K562 (cell line): ENCODE results near the gene SOS1. TPM values are rescaled to one million over a fixed set of nuclear protein-coding genes. Genes with fewer than 3 reads are reported as not detected.

ENCODE experiments used
- ATAC-seq: fragments of 200-7000 bp; cut with Tn5 transposase; 3 replicates; pipeline ENCODE4 v1.9.1; 2020; ENCODE audit warnings: moderate library complexity
- BruUV-seq: library from RNA; stranded (reverse); fragments of 400-500 nt; replicated peaks from 2 replicates; lab custom pipeline; 2021; lab: Mats Ljungman, UMichigan
- CTCF ChIA-PET: fragments of 300-600 bp; formaldehyde crosslinking; extraction: SDS; loops from one replicate; lab custom pipeline; 2021; ENCODE audit warnings: low intra/inter-chr PET ratio; lab: Yijun Ruan, JAX
- POLR2A ChIA-PET: fragments of 300-600, 350-650 bp; sonication (Branson Sonifier 250); formaldehyde crosslinking; extraction: SDS; loops from one replicate; lab custom pipeline; 2021; ENCODE audit warnings: antibody characterized with exemption, inconsistent platforms; lab: Yijun Ruan, JAX
- DNase-seq, 4 experiments: peaks; one replicate each; pipeline versions ENCODE4 v3.0.0 to v3.0.0-alpha.2; 2011 to 2018; ENCODE audit warnings: low spot score in 3 of 4, mixed read lengths in 3 of 4; ENCODE audit errors: extremely low read depth in 1 of 4
- FAIRE-seq: peaks from 2 replicates; lab custom pipeline; 2011; peaks lifted over from hg19 to GRCh38; lab: Jason Lieb, UNC
- H2AFZ ChIP-seq: 2 replicates; pipeline ENCODE4 v1.6.0; 2011; ENCODE audit warnings: low read depth, low read length, control low read depth, inconsistent platforms
- H3K27ac ChIP-seq: fragments of 200-600 bp; 3 replicates; pipeline ENCODE4 v1.8.0; 2011; ENCODE audit warnings: low read depth, mild to moderate bottlenecking, control low read depth, inconsistent platforms, low read length, moderate library complexity, mixed read lengths; ENCODE audit errors: extremely low read depth
- H3K27me3 ChIP-seq, 2 experiments: fragments of 300-600 bp in 1 of 2; 2 replicates in 1 of 2; 3 replicates in 1 of 2; pipeline versions ENCODE4 v1.6.0 to v1.8.0; 2011; ENCODE audit warnings: inconsistent platforms in 2 of 2, low read length in 2 of 2, mild to moderate bottlenecking in 1 of 2, mixed read lengths in 1 of 2, moderate library complexity in 1 of 2; ENCODE audit not compliant: control insufficient read depth in 2 of 2, insufficient read depth in 2 of 2
- H3K36me3 ChIP-seq: fragments of 300-600 bp; 3 replicates; pipeline ENCODE4 v1.8.0; 2011; ENCODE audit warnings: mild to moderate bottlenecking, low read length, inconsistent platforms; ENCODE audit not compliant: control insufficient read depth, insufficient read depth
- H3K4me1 ChIP-seq, 2 experiments: fragments of 200-600 bp in 1 of 2; replicated peaks in 1 of 2; 2 replicates in 1 of 2; 3 replicates in 1 of 2; pipeline versions ENCODE4 v1.5.1 to v1.8.0; 2011; ENCODE audit warnings: inconsistent platforms in 2 of 2, low read length in 2 of 2, mild to moderate bottlenecking in 1 of 2, mixed read lengths in 1 of 2, moderate library complexity in 1 of 2; ENCODE audit not compliant: control insufficient read depth in 2 of 2, insufficient read depth in 2 of 2
- H3K4me2 ChIP-seq: 2 replicates; pipeline ENCODE4 v1.6.1; 2011; ENCODE audit warnings: low read length, control low read depth, inconsistent platforms, mixed read lengths; ENCODE audit not compliant: insufficient read depth
- H3K4me3 ChIP-seq: fragments of 200-600 bp; sonication (generic), shearing (Covaris generic); 2 replicates; pipeline ENCODE4 v1.5.1; 2016; ENCODE audit warnings: control low read depth, inconsistent platforms
- H3K79me2 ChIP-seq: fragments of 200-600 bp; 3 replicates; pipeline ENCODE4 v1.8.0; 2011; ENCODE audit warnings: low read length, inconsistent platforms; ENCODE audit not compliant: control insufficient read depth, insufficient read depth
- H3K9ac ChIP-seq, 2 experiments: 2 replicates each; pipeline versions ENCODE4 v1.6.0 to v1.6.1; 2011; ENCODE audit warnings: low read depth in 2 of 2, low read length in 2 of 2, control low read depth in 1 of 2, inconsistent platforms in 1 of 2, mild to moderate bottlenecking in 1 of 2, mixed read lengths in 1 of 2; ENCODE audit not compliant: insufficient read depth in 1 of 2
- H3K9me1 ChIP-seq: one replicate; pipeline ENCODE4 v1.6.0; 2011; ENCODE audit warnings: inconsistent platforms, mild to moderate bottlenecking, low read length, moderate library complexity; ENCODE audit not compliant: control insufficient read depth, insufficient read depth
- H3K9me3 ChIP-seq: replicated peaks from 2 replicates; pipeline ENCODE4 v1.5.1; 2011; ENCODE audit warnings: low read depth, low read length, inconsistent platforms; ENCODE audit not compliant: control insufficient read depth, insufficient read depth
- H4K20me1 ChIP-seq: replicated peaks from 2 replicates; pipeline ENCODE4 v1.6.1; 2011; ENCODE audit warnings: low read length, inconsistent platforms, mixed read lengths; ENCODE audit not compliant: control insufficient read depth, insufficient read depth
- BRCA1 ChIP-seq, 2 experiments: fragments of 450-650 bp in 1 of 2; sonication (generic) in 1 of 2; formaldehyde crosslinking in 1 of 2; IDR thresholded peaks; 2 replicates each; pipeline versions ENCODE4 v1.5.0 to v1.6.1; 2017 to 2020; ENCODE audit warnings: mild to moderate bottlenecking in 1 of 2, missing genetic modification reagents in 1 of 2
- CBX1 ChIP-seq: sonication (generic); IDR thresholded peaks from 2 replicates; pipeline ENCODE4 v1.6.1; 2016; ENCODE audit warnings: antibody characterized with exemption, low read depth, mild to moderate bottlenecking
- ELF1 ChIP-seq: fragments of 200-800 bp; sonication (Bioruptor generic); IDR thresholded peaks from 2 replicates; pipeline ENCODE4 v1.6.1; 2016; ENCODE audit warnings: missing genetic modification characterization, missing compliant biosample characterization
- HMG20B ChIP-seq: fragments of 250-450 bp; sonication (Bioruptor Pico); IDR thresholded peaks from 2 replicates; pipeline ENCODE4 v1.5.0; 2021; ENCODE audit warnings: mild to moderate bottlenecking
- NR2C1 ChIP-seq, 2 experiments: fragments of 450-650 bp; IDR thresholded peaks; 2 replicates each; pipeline ENCODE4 v1.6.1; 2017; ENCODE audit warnings: mild to moderate bottlenecking in 2 of 2, antibody characterized with exemption in 1 of 2, inconsistent platforms in 1 of 2, missing compliant biosample characterization in 1 of 2, missing genetic modification characterization in 1 of 2
- OTX1 ChIP-seq: fragments of 450-650 bp; formaldehyde crosslinking; IDR thresholded peaks from 2 replicates; pipeline ENCODE4 v1.4.0; 2022; ENCODE audit warnings: mild to moderate bottlenecking
- PHB ChIP-seq: fragments of 250-450 bp; sonication (Bioruptor Pico); IDR thresholded peaks from 2 replicates; pipeline ENCODE4 v1.5.0; 2021
- RB1 ChIP-seq: fragments of 450-650 bp; IDR thresholded peaks from 2 replicates; pipeline ENCODE4 v1.6.1; 2017; ENCODE audit warnings: low read depth, mild to moderate bottlenecking
- SP1 ChIP-seq: sonication (generic); formaldehyde crosslinking; IDR thresholded peaks from 2 replicates; pipeline ENCODE4 v1.8.1; 2022; ENCODE audit warnings: mild to moderate bottlenecking, missing genetic modification reagents
- SUPT5H ChIP-seq: fragments of 450-650 bp; IDR thresholded peaks from 2 replicates; pipeline ENCODE4 v1.6.1; 2016
- U2AF1 ChIP-seq: fragments of 200-400 bp; formaldehyde crosslinking; optimal IDR thresholded peaks from 2 replicates; pipeline ENCODE3; 2017; ENCODE audit warnings: mild to moderate bottlenecking, low read depth, low read length, moderate library complexity
- ZKSCAN1 ChIP-seq: fragments of 150-350 bp; IDR thresholded peaks from 2 replicates; pipeline ENCODE4 v1.6.1; 2016; ENCODE audit warnings: low read depth, low read length
- WGBS: fragments of 100-300 bp; shearing (Covaris generic); methylation state at CpG from one replicate; pipeline ENCODE4 v1.1.6; 2016; ENCODE audit warnings: low coverage, mixed read lengths; ENCODE audit not compliant: insufficient coverage; ENCODE audit errors: missing lambda C conversion rate; 5-methylcytosine and 5-hydroxymethylcytosine counted together
- in situ Hi-C: fragments of 300-500 bp; cut with MboI; formaldehyde crosslinking; loops from 4 replicates; pipeline ENCODE4 v1.15.0; 2018; ENCODE audit warnings: inconsistent platforms, mixed read lengths
- intact Hi-C: fragments of 100-400 bp; cut with micrococcal nuclease; formaldehyde crosslinking; loops from 2 replicates; pipeline ENCODE4 v1.14.2; 2022
- polyA plus RNA-seq, 8 experiments: library from polyadenylated mRNA; depleted of rRNA in 4 of 8; stranded (reverse) in 5 of 8; unstranded in 3 of 8; fragments of >200 nt; fragmentation: Nextera tagmentation in 2 of 8; fragmentation: Illumina TruSeq in 1 of 8; extraction: Ambion mirVana in 2 of 8; extraction: Trizol in 1 of 8; gene quantifications; 2 replicates each; pipeline versions ENCODE4 v1.2.1 to v1.2.3, GENCODE V29; 2011 to 2014; ENCODE audit warnings: inconsistent platforms in 1 of 8, missing spikeins in 1 of 8
- total RNA-seq, 7 experiments: library from RNA; depleted of rRNA in 6 of 7; stranded (reverse); fragments of >200 nt in 6 of 7; fragmentation: Illumina TruSeq in 2 of 7; extraction: Trizol in 2 of 7; gene quantifications; 2 replicates each; pipeline versions ENCODE4 v1.2.1 to v1.2.3, GENCODE V29; 2011 to 2021; ENCODE audit warnings: low replicate concordance in 1 of 7
- TF ChIP-seq, protein P1 (sequence below): sonication (generic); formaldehyde crosslinking; IDR thresholded peaks from 2 replicates; pipeline ENCODE4 v1.8.0; 2022; ENCODE audit warnings: mild to moderate bottlenecking, low read depth, missing genetic modification reagents
- TF ChIP-seq, protein P2 (sequence below): fragments of 200-800 bp; sonication (Bioruptor generic); IDR thresholded peaks from 2 replicates; pipeline ENCODE4 v1.6.1; 2017; ENCODE audit warnings: missing genetic modification characterization, missing compliant biosample characterization
- TF ChIP-seq, protein P3 (sequence below): fragments of 450-650 bp; formaldehyde crosslinking; conservative IDR thresholded peaks from 2 replicates; pipeline ENCODE4 v1.4.0; 2022; ENCODE audit warnings: mild to moderate bottlenecking, missing genetic modification characterization

The SOS1 gene
- total and polyA plus RNA-seq, 9 of the 15 experiments (the other 6 are each of a cell fraction or from before 2014, with no cell fraction given), result 2.5 to 27.1 (median 16.3) TPM

DNA sequence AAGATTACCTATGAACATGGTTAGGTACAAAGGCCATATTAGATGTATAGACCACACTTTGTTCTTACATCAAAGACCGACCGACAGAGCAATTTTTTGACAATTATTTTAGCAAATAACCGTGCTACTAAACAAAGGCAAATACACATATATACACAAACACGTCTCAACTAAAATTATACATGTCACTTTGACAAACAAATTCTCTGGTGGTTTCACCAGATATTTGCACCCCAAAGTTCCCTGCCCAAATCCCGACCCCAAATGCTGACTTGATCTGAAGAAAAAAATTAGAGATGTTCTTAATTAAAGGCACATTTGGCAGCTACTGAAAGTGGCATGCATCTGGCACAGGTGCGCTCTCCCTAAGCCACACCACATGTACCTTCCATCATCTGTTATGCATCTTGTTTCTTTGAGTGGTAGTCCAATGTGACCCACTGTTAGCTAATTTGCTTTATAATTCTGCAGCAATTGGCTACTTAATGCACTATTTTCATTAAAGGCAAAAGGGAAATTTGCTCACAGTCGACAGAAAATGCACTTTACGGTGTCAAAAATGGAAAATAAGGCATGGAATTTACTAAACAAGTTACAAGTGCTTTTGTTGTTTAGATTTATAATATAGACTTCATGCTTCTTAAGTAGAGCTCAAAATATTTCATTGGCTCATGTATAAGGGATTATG, 139.0 kb downstream of the SOS1 start (continued):
- no peak for TF ChIP-seq CBX1
- TF ChIP-seq, all 486 proteins: peak for 0

DNA sequence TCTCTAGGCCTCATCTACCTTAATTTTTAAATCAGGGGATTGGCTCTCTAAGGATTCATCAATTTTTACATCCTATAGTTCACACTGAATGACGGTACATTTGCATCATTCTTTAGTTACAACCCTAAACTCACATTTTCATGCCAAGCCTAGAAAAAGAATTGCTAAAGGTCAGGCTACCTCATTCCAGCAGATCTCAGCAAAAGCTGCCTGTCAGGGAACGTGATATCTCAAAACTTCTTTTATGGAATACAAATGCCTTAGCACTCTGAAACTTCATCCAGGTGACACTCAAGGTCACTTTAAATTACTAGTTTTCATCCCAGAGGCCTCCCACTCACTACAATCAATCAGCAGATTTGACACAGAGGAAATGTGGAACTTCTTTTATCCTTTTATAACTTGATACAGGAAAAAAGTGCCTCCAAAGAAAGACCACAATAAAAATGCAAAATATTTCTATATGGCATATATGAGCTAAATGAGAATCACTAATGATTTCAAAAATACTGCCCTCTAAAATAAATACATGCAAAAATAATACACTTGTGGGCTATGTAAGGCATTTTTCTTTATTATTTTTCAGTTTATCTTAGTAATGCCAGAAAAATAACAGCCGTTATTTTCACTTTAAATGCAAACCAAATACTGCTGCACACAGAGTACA, 139.7 kb downstream of the SOS1 start:
- FAIRE-seq (no peak), DNase-seq (no peak), ATAC-seq (no peak)
- H2AFZ ChIP-seq, result no peak overlapping the region
- ChIA-PET POLR2A (interaction anchor here (0.6 kb wide), 1 partner anchor 20 kb away, joined by 3 read pairs; no protein-coding TSS in a partner anchor), CTCF (no interaction called here)
- no peak overlapping the region for H3K4me2 ChIP-seq
- H3K27me3 ChIP-seq, result no peaks in the 10 kb centered on the region
- in situ Hi-C loops (no loop called here), intact Hi-C loops (no loop called here)
- no peak overlapping the region for H3K4me3 ChIP-seq
- no peaks in the 10 kb centered on the region for H3K9me1 ChIP-seq
- no peaks in the 10 kb centered on the region for H4K20me1 ChIP-seq
- no peaks in the 10 kb centered on the region for H3K4me1 ChIP-seq
- no peak overlapping the region for H3K9ac ChIP-seq
- no peak overlapping the region for H3K27ac ChIP-seq
- WGBS, result 87% methylated on average over 3 of the region's 3 CpGs
- no TSS peak for BruUV-seq
- no peaks in the 10 kb centered on the region for H3K9me3 ChIP-seq
- H3K79me2 ChIP-seq, result no peaks in the 10 kb centered on the region
- TF ChIP-seq, protein P1, sequence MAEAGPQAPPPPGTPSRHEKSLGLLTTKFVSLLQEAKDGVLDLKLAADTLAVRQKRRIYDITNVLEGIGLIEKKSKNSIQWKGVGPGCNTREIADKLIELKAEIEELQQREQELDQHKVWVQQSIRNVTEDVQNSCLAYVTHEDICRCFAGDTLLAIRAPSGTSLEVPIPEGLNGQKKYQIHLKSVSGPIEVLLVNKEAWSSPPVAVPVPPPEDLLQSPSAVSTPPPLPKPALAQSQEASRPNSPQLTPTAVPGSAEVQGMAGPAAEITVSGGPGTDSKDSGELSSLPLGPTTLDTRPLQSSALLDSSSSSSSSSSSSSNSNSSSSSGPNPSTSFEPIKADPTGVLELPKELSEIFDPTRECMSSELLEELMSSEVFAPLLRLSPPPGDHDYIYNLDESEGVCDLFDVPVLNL (CRISPR knock-in tag), result no peak
- TF ChIP-seq U2AF1 (no peak), NR2C1 (IDR thresholded peaks at IDR 0.05) (no peak), NR2C1 (tag; IDR thresholded peaks at IDR 0.05) (no peak), SP1 (no peak), ELF1 (tag) (no peak), RB1 (no peak), SUPT5H (no peak), HMG20B (CRISPR knock-in tag) (no peak), ZKSCAN1 (no peak), PHB (no peak), OTX1 (no peak), BRCA1 (IDR thresholded peaks at IDR 0.05) (no peak), BRCA1 (CRISPR knock-in tag; IDR thresholded peaks at IDR 0.05) (no peak)
- TF ChIP-seq, protein P2, sequence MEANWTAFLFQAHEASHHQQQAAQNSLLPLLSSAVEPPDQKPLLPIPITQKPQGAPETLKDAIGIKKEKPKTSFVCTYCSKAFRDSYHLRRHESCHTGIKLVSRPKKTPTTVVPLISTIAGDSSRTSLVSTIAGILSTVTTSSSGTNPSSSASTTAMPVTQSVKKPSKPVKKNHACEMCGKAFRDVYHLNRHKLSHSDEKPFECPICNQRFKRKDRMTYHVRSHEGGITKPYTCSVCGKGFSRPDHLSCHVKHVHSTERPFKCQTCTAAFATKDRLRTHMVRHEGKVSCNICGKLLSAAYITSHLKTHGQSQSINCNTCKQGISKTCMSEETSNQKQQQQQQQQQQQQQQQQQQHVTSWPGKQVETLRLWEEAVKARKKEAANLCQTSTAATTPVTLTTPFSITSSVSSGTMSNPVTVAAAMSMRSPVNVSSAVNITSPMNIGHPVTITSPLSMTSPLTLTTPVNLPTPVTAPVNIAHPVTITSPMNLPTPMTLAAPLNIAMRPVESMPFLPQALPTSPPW, result no peak
- TF ChIP-seq, protein P3, sequence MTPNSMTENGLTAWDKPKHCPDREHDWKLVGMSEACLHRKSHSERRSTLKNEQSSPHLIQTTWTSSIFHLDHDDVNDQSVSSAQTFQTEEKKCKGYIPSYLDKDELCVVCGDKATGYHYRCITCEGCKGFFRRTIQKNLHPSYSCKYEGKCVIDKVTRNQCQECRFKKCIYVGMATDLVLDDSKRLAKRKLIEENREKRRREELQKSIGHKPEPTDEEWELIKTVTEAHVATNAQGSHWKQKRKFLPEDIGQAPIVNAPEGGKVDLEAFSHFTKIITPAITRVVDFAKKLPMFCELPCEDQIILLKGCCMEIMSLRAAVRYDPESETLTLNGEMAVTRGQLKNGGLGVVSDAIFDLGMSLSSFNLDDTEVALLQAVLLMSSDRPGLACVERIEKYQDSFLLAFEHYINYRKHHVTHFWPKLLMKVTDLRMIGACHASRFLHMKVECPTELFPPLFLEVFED (CRISPR knock-in tag), result no peak
- TF ChIP-seq, all 486 proteins: peak for 0
- peaks cover 10% of the 10 kb centered on the region; the same call in 2 of the 3 replicates for H3K36me3 ChIP-seq
